Hepatocyte (in vitro differentiated cells): ENCODE data around the gene COL4A1. TPM values are rescaled to one million over a fixed set of nuclear protein-coding genes. Genes with fewer than 3 reads are reported as not detected.

ENCODE experiments used
- DNase-seq: peaks from one replicate; pipeline ENCODE4 v3.0.0-alpha.2; 2016; ENCODE audit warnings: low spot score
- H2AFZ ChIP-seq: fragments of 200-600 bp; sonication (generic); 2 replicates; pipeline ENCODE4 v1.6.0; 2016; ENCODE audit warnings: antibody characterized with exemption, mild to moderate bottlenecking
- H3K27ac ChIP-seq: fragments of 200-600 bp; sonication (generic); 2 replicates; pipeline ENCODE4 v1.5.1; 2016; ENCODE audit warnings: mild to moderate bottlenecking
- H3K27me3 ChIP-seq: fragments of 200-600 bp; sonication (generic); 2 replicates; pipeline ENCODE4 v1.6.1; 2016
- H3K36me3 ChIP-seq: fragments of 200-600 bp; sonication (generic); replicated peaks from 2 replicates; pipeline ENCODE4 v1.5.1; 2016; ENCODE audit warnings: low read depth; ENCODE audit not compliant: insufficient read depth
- H3K4me1 ChIP-seq: fragments of 200-600 bp; sonication (generic); 2 replicates; pipeline ENCODE4 v1.5.1; 2016; ENCODE audit warnings: mild to moderate bottlenecking, moderate library complexity; ENCODE audit not compliant: insufficient read depth
- H3K4me2 ChIP-seq: fragments of 200-600 bp; sonication (generic); 2 replicates; pipeline ENCODE4 v1.6.0; 2016
- H3K4me3 ChIP-seq: fragments of 200-600 bp; sonication (generic); 2 replicates; pipeline ENCODE4 v1.5.1; 2016; ENCODE audit warnings: mild to moderate bottlenecking
- H3K79me2 ChIP-seq: fragments of 200-600 bp; sonication (generic); 2 replicates; pipeline ENCODE4 v1.6.0; 2017; ENCODE audit warnings: mild to moderate bottlenecking
- H3K9me2 ChIP-seq: fragments of 200-600 bp; sonication (generic); replicated peaks from 2 replicates; pipeline ENCODE4 v1.6.0; 2017; ENCODE audit warnings: mild to moderate bottlenecking; ENCODE audit not compliant: insufficient read depth
- H3K9me3 ChIP-seq: fragments of 200-600 bp; sonication (generic); 2 replicates; pipeline ENCODE4 v1.5.1; 2016; ENCODE audit warnings: low read depth, mild to moderate bottlenecking
- H4K20me1 ChIP-seq: fragments of 200-600 bp; sonication (generic); 2 replicates; pipeline ENCODE4 v1.6.0; 2016; ENCODE audit warnings: mild to moderate bottlenecking; ENCODE audit not compliant: insufficient read depth, poor library complexity, severe bottlenecking
- EZH2 ChIP-seq: fragments of 200-600 bp; sonication (generic); IDR thresholded peaks from 2 replicates; pipeline ENCODE4 v1.6.1; 2016; ENCODE audit warnings: antibody characterized with exemption, mild to moderate bottlenecking, borderline replicate concordance
- EZH2phosphoT487 ChIP-seq: fragments of 200-600 bp; sonication (generic); IDR thresholded peaks from one replicate; pipeline ENCODE4 v1.6.1; 2018; ENCODE audit warnings: antibody characterized with exemption, mild to moderate bottlenecking, low read depth, moderate library complexity; ENCODE audit not compliant: unreplicated experiment, severe bottlenecking
- WGBS: methylation state at CpG from one replicate; pipeline ENCODE4 v1.1.6; 2016; ENCODE audit warnings: low lambda C conversion rate; ENCODE audit errors: missing lambda C conversion rate; 5-methylcytosine and 5-hydroxymethylcytosine counted together
- polyA plus RNA-seq: library from polyadenylated mRNA; unstranded; fragments of >200 nt; fragmentation: Nextera tagmentation; extraction: Ambion mirVana; gene quantifications from 2 replicates; pipeline ENCODE4 v1.2.1, GENCODE V29; 2016
- total RNA-seq: library from RNA; depleted of rRNA; stranded (reverse); fragments of >200 nt; gene quantifications from 2 replicates; pipeline ENCODE4 v1.2.3, GENCODE V29; 2014
- TF ChIP-seq, protein P1 (sequence below): fragments of 200-600 bp; sonication (generic); IDR thresholded peaks from 2 replicates; pipeline ENCODE4 v1.5.1; 2016; ENCODE audit warnings: antibody characterized with exemption, mild to moderate bottlenecking; ENCODE audit not compliant: poor library complexity

Gene COL4A1
- total and polyA plus RNA-seq, 2 experiments from 2014 or later, result 138 to 269 TPM

GRCh38 chr13:110347088-110347487, 40.1 kb upstream of the COL4A1 start:
- TF ChIP-seq EZH2phosphoT487 (no peak), EZH2 (no peak)
- TF ChIP-seq, protein P1, sequence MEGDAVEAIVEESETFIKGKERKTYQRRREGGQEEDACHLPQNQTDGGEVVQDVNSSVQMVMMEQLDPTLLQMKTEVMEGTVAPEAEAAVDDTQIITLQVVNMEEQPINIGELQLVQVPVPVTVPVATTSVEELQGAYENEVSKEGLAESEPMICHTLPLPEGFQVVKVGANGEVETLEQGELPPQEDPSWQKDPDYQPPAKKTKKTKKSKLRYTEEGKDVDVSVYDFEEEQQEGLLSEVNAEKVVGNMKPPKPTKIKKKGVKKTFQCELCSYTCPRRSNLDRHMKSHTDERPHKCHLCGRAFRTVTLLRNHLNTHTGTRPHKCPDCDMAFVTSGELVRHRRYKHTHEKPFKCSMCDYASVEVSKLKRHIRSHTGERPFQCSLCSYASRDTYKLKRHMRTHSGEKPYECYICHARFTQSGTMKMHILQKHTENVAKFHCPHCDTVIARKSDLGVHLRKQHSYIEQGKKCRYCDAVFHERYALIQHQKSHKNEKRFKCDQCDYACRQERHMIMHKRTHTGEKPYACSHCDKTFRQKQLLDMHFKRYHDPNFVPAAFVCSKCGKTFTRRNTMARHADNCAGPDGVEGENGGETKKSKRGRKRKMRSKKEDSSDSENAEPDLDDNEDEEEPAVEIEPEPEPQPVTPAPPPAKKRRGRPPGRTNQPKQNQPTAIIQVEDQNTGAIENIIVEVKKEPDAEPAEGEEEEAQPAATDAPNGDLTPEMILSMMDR, result no peak
- H3K4me1 ChIP-seq, result no peaks in the 10 kb centered on the region
- no peaks in the 10 kb centered on the region for H3K27me3 ChIP-seq
- no peak overlapping the region for H3K27ac ChIP-seq
- H3K9me3 ChIP-seq, result no peaks in the 10 kb centered on the region
- H3K9me2 ChIP-seq, result no peaks in the 10 kb centered on the region
- no peak overlapping the region for H3K4me3 ChIP-seq
- no peaks in the 10 kb centered on the region for H3K36me3 ChIP-seq
- no peak for DNase-seq
- H4K20me1 ChIP-seq, result no peaks in the 10 kb centered on the region
- peaks cover 74% of the 10 kb centered on the region for H3K79me2 ChIP-seq
- no peak overlapping the region for H3K4me2 ChIP-seq
- H2AFZ ChIP-seq, result no peak overlapping the region
- 100% methylated on average over 3 of the region's 3 CpGs for WGBS

DNA sequence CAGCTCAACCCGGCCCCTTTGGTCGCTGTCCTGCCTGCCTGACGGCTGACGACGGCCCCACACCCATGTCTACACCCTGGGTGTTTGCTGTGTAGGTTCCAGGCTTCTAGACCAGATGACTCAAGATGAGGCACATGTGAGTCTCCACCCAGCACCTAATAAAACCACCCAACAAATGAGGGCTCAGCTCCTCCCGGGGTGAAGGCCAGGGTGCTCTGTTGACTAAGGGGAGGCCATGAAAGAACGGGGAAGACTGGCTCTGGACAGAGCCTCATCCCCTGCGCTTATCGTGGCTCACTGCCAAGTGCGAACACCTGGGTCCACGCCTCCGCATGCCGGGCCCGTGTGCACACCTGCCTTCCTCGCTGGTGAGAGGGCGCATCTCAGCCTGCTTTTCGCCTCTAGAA, 39.7 kb upstream of the COL4A1 start:
- Histone ChIP-seq H3K9me3 (no peaks in the 10 kb centered on the region), H3K27me3 (no peaks in the 10 kb centered on the region), H3K9me2 (no peaks in the 10 kb centered on the region), H3K36me3 (no peaks in the 10 kb centered on the region), H3K4me1 (peaks cover under 1% of the 10 kb centered on the region), H3K4me3 (no peak overlapping the region), H2AFZ (no peak overlapping the region), H3K4me2 (no peak overlapping the region), H4K20me1 (no peaks in the 10 kb centered on the region), H3K27ac (no peak overlapping the region), H3K79me2 (peaks cover 70% of the 10 kb centered on the region)
- 89% methylated on average over 17 of the region's 17 CpGs for WGBS
- DNase-seq, result no peak
- TF ChIP-seq, protein P1, result no peak
- TF ChIP-seq EZH2 (no peak), EZH2phosphoT487 (no peak)

GRCh38 chr13:110345701-110346100, 38.7 kb upstream of the COL4A1 start:
- Histone ChIP-seq H3K27ac (no peak overlapping the region), H3K9me2 (no peaks in the 10 kb centered on the region), H2AFZ (no peak overlapping the region), H3K4me3 (no peak overlapping the region), H4K20me1 (no peaks in the 10 kb centered on the region), H3K4me2 (no peak overlapping the region), H3K9me3 (no peaks in the 10 kb centered on the region), H3K4me1 (peaks cover 9% of the 10 kb centered on the region), H3K36me3 (no peaks in the 10 kb centered on the region), H3K79me2 (peaks cover 70% of the 10 kb centered on the region), H3K27me3 (no peaks in the 10 kb centered on the region)
- TF ChIP-seq EZH2 (no peak), EZH2phosphoT487 (no peak)
- TF ChIP-seq, protein P1, result no peak
- no peak for DNase-seq
- WGBS, result 95% methylated on average over 4 of the region's 4 CpGs

- Histone ChIP-seq H3K27ac (no peak overlapping the region), H3K9me2 (no peaks in the 10 kb centered on the region), H3K4me3 (no peak overlapping the region), H3K4me1 (peaks cover 13% of the 10 kb centered on the region), H2AFZ (no peak overlapping the region), H3K4me2 (no peak overlapping the region), H3K27me3 (no peaks in the 10 kb centered on the region), H3K9me3 (no peaks in the 10 kb centered on the region), H4K20me1 (no peaks in the 10 kb centered on the region), H3K79me2 (peaks cover 66% of the 10 kb centered on the region), H3K36me3 (no peaks in the 10 kb centered on the region)
- no peak for TF ChIP-seq EZH2phosphoT487
- TF ChIP-seq, protein P1, result no peak
- TF ChIP-seq EZH2, result no peak
- no peak for DNase-seq
- WGBS, result 94% methylated on average over 7 of the region's 7 CpGs
Measured at GRCh38 chr13:110345266-110345665, 38.3 kb upstream of the COL4A1 start.
